Gastroesophageal sphincter (tissue), 4 donors: ENCODE data around the gene MAS1L. TPM values are rescaled to one million over a fixed set of nuclear protein-coding genes. Genes with fewer than 3 reads are reported as not detected.
"Not testable (repeated sequence)": the region's sequence is repeated elsewhere in the genome, so short reads cannot be mapped to it uniquely, and the experiment has no call there.

ENCODE experiments used
- ATAC-seq: fragments of 150-250 bp; one replicate; pipeline ENCODE4 v1.9.1; 2016; ENCODE audit warnings: mild to moderate bottlenecking, moderate library complexity
- H3K27ac ChIP-seq, 4 donors: fragments of 200-600 bp; sonication (generic) in 3 of 4; 1 replicate in 3 of 4; 2 replicates in 1 of 4; pipeline ENCODE4 v1.5.1; 2016 to 2019
- H3K27me3 ChIP-seq: fragments of 200-600 bp; sonication (generic); one replicate; pipeline ENCODE4 v1.5.1; 2019
- H3K36me3 ChIP-seq, 2 donors: fragments of 200-600 bp; sonication (generic); one replicate each; pipeline ENCODE4 v1.5.1; 2019; ENCODE audit warnings: control low read depth in 1 of 2
- H3K4me1 ChIP-seq, 3 donors: fragments of 200-600 bp; sonication (generic); 1 replicate in 2 of 3; 2 replicates in 1 of 3; pipeline ENCODE4 v1.5.1; 2016 to 2019; ENCODE audit warnings: control low read depth in 2 of 3
- H3K4me3 ChIP-seq, 2 donors: fragments of 200-600 bp; sonication (generic); one replicate each; pipeline ENCODE4 v1.5.1; 2019; ENCODE audit warnings: mild to moderate bottlenecking in 1 of 2, moderate library complexity in 1 of 2
- H3K9me3 ChIP-seq, 3 donors: fragments of 200-600 bp; sonication (generic); one replicate each; pipeline ENCODE4 v1.5.1; 2017 to 2019; ENCODE audit warnings: control low read depth in 2 of 3
- CTCF ChIP-seq, 4 experiments: fragments of 200-600 bp in 2 of 4; fragments of 450-650 bp in 2 of 4; sonication (generic) in 1 of 4; IDR thresholded peaks; one replicate each; pipeline ENCODE4 v1.5.1; 2017 to 2019; ENCODE audit warnings: antibody characterized with exemption in 4 of 4, mild to moderate bottlenecking in 2 of 4, moderate library complexity in 2 of 4
- EP300 ChIP-seq: sonication (generic); formaldehyde crosslinking; IDR thresholded peaks from one replicate; pipeline ENCODE4 v1.6.1; 2017; ENCODE audit warnings: antibody characterized with exemption, mild to moderate bottlenecking
- POLR2A ChIP-seq, 2 donors: fragments of 450-650 bp; IDR thresholded peaks; one replicate each; pipeline ENCODE4 v1.6.1; 2017; ENCODE audit warnings: antibody characterized with exemption in 2 of 2, mild to moderate bottlenecking in 2 of 2, moderate library complexity in 1 of 2
- POLR2AphosphoS5 ChIP-seq: sonication (generic); formaldehyde crosslinking; IDR thresholded peaks from one replicate; pipeline ENCODE4 v1.6.1; 2017; ENCODE audit warnings: antibody characterized with exemption
- WGBS, 2 donors: methylation state at CpG; one replicate each; pipeline ENCODE4 v1.1.5; 2018; ENCODE audit warnings: low coverage in 1 of 2; 5-methylcytosine and 5-hydroxymethylcytosine counted together
- total RNA-seq, 4 donors: library from RNA; depleted of rRNA; stranded (reverse); fragments of >200 nt; gene quantifications; one replicate each; pipeline ENCODE4 v1.1.0, GENCODE V29; 2016

MAS1L gene
- total RNA-seq, 4 donors from 2014 or later: not detected

GRCh38 chr6:29439006-29439405, 48.8 kb downstream of the MAS1L start, which contains the start of gene OR10C1:
Gene OR10C1 (plus strand): TSS chr6:29439306. CDS start chr6:29440016, 710 bp downstream.
- no peak within 1 kb of the TSS for H3K4me3 ChIP-seq
- H3K27ac ChIP-seq: no peak within 1 kb of the TSS
- H3K9me3 ChIP-seq: peaks cover 0 to 4% (median 0%) of the 10 kb centered on the region in 3 donors
- no peak for ATAC-seq
- no peaks in the 10 kb centered on the region for H3K4me1 ChIP-seq
- H3K36me3 ChIP-seq: no peaks in the 10 kb centered on the region
- no peaks in the 10 kb centered on the region for H3K27me3 ChIP-seq
- TF ChIP-seq POLR2AphosphoS5 (no peak), CTCF (IDR thresholded peaks at IDR 0.05) (no peak), EP300 (no peak), POLR2A (IDR thresholded peaks at IDR 0.05) (no peak)

GRCh38 chr6:29436730-29437129, 51.0 kb downstream of the MAS1L start:
- H3K4me3 ChIP-seq, H3K9me3 ChIP-seq, H3K4me1 ChIP-seq, H3K27ac ChIP-seq, H3K27me3 ChIP-seq, H3K36me3 ChIP-seq, ATAC-seq: not testable (repeated sequence)
- 60 to 75% methylated on average over 2 to 16 of the region's 18 CpGs for WGBS, 2 donors

Other genes with a start within 250 kb of the MAS1L start
- gene OR14J1, start 186.3 kb downstream of the MAS1L start, total RNA-seq: not detected
- gene OR5V1, start 119.1 kb downstream of the MAS1L start, total RNA-seq: not detected
- gene OR12D3, start 112.7 kb downstream of the MAS1L start, total RNA-seq: not detected
- not detected for gene OR12D2, start 92.3 kb downstream of the MAS1L start, total RNA-seq
- not detected for gene OR12D1, start 73.0 kb downstream of the MAS1L start, total RNA-seq
- not detected for gene OR10C1, start 48.6 kb downstream of the MAS1L start, total RNA-seq
- gene OR11A1, start 30.9 kb downstream of the MAS1L start, total RNA-seq: not detected
- gene OR2H1, start 30.8 kb downstream of the MAS1L start, total RNA-seq: not detected
- gene UBD, start 71.8 kb upstream of the MAS1L start, total RNA-seq: under 1 TPM in 3 of 4 donors, not detected in 1; 0.31 to 0.47 (median 0.40) TPM
- not detected for gene OR2H2, start 97.2 kb upstream of the MAS1L start, total RNA-seq
- gene GABBR1, start 145.2 kb upstream of the MAS1L start, total RNA-seq: 10 to 100 TPM; 17.8 to 90.1 (median 44.8) TPM
- gene MOG, start 169.1 kb upstream of the MAS1L start, total RNA-seq: not detected
- gene ZFP57, start 193.2 kb upstream of the MAS1L start, total RNA-seq: 1 to 10 TPM in 2 of 4 donors, not detected in 2; 4.7 to 6.2 TPM
- 10 to 100 TPM; 39.2 to 73.0 (median 46.4) TPM for gene HLA-F, start 235.5 kb upstream of the MAS1L start, total RNA-seq